Natural killer cell (primary cell): ENCODE results near the gene ZNF681. TPM values are rescaled to one million over a fixed set of nuclear protein-coding genes. Genes with fewer than 3 reads are reported as not detected.

Source experiments
- ATAC-seq, 3 donors: fragments of 150-1000 bp in 2 of 3; fragments of 200-7000 bp in 1 of 3; cut with Tn5 transposase; 1 replicate in 1 of 3; 2 replicates in 2 of 3; pipeline ENCODE4 v1.10.0; 2021; ENCODE audit warnings: mild to moderate bottlenecking in 2 of 3, moderate library complexity in 2 of 3
- DNase-seq, 2 donors: peaks; one replicate each; pipeline versions ENCODE4 v3.0.0 to v3.0.0-alpha.2; 2013 to 2021; ENCODE audit warnings: mixed read lengths in 1 of 2
- H3K27ac ChIP-seq: one replicate; pipeline ENCODE4 v1.5.1; 2013; ENCODE audit warnings: mild to moderate bottlenecking, low read length
- H3K27me3 ChIP-seq: one replicate; pipeline ENCODE4 v1.6.1; 2013; ENCODE audit warnings: low read length; ENCODE audit not compliant: control insufficient read depth, insufficient read depth
- H3K36me3 ChIP-seq: one replicate; pipeline ENCODE4 v1.6.1; 2013; ENCODE audit warnings: low read length; ENCODE audit not compliant: control insufficient read depth, insufficient read depth
- H3K4me1 ChIP-seq: one replicate; pipeline ENCODE4 v1.6.1; 2013; ENCODE audit warnings: low read length; ENCODE audit not compliant: control insufficient read depth, insufficient read depth
- H3K4me3 ChIP-seq: one replicate; pipeline ENCODE4 v1.5.1; 2013; ENCODE audit warnings: low read length
- H3K9me3 ChIP-seq: one replicate; pipeline ENCODE4 v1.6.1; 2013; ENCODE audit warnings: low read length; ENCODE audit not compliant: control insufficient read depth, insufficient read depth
- H3K27ac Mint-ChIP-seq, 2 donors: one replicate each; pipeline ENCODE4 v1.8.0; 2022; ENCODE audit warnings: mild to moderate bottlenecking in 2 of 2, mixed read lengths in 2 of 2, moderate library complexity in 1 of 2
- H3K27me3 Mint-ChIP-seq, 2 donors: one replicate each; pipeline ENCODE4 v1.8.0; 2022; ENCODE audit warnings: low read depth in 2 of 2, mixed read lengths in 2 of 2
- H3K36me3 Mint-ChIP-seq: one replicate; pipeline ENCODE4 v1.8.0; 2022; ENCODE audit warnings: mixed read lengths
- H3K4me1 Mint-ChIP-seq, 2 donors: one replicate each; pipeline ENCODE4 v1.8.0; 2022; ENCODE audit warnings: mixed read lengths in 2 of 2
- H3K4me3 Mint-ChIP-seq: one replicate; pipeline ENCODE4 v1.8.0; 2022; ENCODE audit warnings: mild to moderate bottlenecking, moderate library complexity, mixed read lengths
- H3K9me3 Mint-ChIP-seq, 2 donors: one replicate each; pipeline ENCODE4 v1.8.0; 2022; ENCODE audit warnings: mixed read lengths in 2 of 2
- WGBS: methylation state at CpG from one replicate; pipeline ENCODE4 v1.1.7; 2013; ENCODE audit warnings: missing lambda C conversion rate; ENCODE audit not compliant: insufficient coverage; 5-methylcytosine and 5-hydroxymethylcytosine counted together
- intact Hi-C: fragments of 100-400 bp; cut with micrococcal nuclease; formaldehyde crosslinking; loops from one replicate; pipeline ENCODE4 v1.14.2; 2022
- total RNA-seq, 4 donors: library from RNA; stranded (reverse); fragments of 120-200 nt in 1 of 4; gene quantifications; one replicate each; pipeline versions ENCODE4 v1.2.3 to v1.2.4, GENCODE V29; 2013 to 2022
- TF ChIP-seq, protein P1 (sequence below): fragments of 200-600 bp; IDR thresholded peaks from one replicate; pipeline ENCODE4 v1.8.0; 2022; ENCODE audit warnings: antibody characterized with exemption

The ZNF681 gene
- total RNA-seq, result 1 to 10 TPM; 1.2 to 2.3 (median 1.9) TPM
- 5.2 TPM for total RNA-seq (2013)

DNA sequence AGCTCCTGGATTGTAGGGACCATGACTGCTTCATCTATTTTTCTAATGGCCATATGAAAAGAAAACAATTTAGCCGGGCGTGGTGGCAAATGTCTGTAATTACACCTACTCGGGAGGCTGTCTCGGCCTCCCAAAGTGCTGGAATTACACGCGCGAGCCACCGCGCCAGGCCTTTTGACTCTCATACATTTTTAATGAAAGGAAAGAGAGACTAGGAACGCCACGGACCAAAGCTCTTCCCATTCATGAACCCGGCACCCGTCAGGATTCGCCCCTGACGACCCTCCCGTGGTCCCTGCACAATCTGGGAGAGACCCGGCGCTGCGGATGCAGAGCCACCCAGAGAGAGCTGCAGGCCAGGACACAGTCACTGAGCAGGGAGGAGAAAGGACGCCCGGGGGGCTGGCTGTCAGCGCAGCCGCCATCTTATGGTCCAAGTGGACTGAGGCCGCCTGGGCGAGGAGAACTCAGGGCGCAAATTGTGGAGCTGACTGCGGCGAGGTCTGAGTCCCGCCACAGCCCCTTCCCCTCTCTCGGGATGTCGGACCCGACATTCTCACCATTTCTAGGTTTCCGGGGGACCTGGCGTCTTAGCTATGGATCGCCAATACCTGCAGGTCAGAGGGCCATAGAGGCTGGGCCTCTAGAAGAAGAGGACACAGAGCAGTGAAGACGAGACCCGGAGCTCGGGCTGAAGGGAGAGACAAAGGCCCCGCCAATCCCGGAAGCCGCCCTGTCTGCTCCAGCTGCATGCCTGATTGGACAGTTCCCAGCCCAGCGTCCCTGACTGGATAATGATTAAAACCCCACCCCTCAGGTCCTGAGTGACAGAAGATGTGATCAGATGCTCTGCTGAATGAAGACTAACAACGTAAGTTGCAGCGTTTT lies at the start of gene ZNF681:
TSS of gene ZNF681 (minus strand) at position 705 of the 888 bp plus-strand sequence. CDS start at position 563, 142 bp downstream.
- TF ChIP-seq, protein P1, sequence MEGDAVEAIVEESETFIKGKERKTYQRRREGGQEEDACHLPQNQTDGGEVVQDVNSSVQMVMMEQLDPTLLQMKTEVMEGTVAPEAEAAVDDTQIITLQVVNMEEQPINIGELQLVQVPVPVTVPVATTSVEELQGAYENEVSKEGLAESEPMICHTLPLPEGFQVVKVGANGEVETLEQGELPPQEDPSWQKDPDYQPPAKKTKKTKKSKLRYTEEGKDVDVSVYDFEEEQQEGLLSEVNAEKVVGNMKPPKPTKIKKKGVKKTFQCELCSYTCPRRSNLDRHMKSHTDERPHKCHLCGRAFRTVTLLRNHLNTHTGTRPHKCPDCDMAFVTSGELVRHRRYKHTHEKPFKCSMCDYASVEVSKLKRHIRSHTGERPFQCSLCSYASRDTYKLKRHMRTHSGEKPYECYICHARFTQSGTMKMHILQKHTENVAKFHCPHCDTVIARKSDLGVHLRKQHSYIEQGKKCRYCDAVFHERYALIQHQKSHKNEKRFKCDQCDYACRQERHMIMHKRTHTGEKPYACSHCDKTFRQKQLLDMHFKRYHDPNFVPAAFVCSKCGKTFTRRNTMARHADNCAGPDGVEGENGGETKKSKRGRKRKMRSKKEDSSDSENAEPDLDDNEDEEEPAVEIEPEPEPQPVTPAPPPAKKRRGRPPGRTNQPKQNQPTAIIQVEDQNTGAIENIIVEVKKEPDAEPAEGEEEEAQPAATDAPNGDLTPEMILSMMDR, result peak; percentile 35
- intact Hi-C loops, result loop anchor here (2.0 kb wide), 1 partner anchor 36 kb away; no protein-coding TSS in a partner anchor
- ATAC-seq, result peak; percentile 87 to 94 (median 87)
- H3K4me1 ChIP-seq, result peaks cover 27% of the 10 kb centered on the region
- no peaks in the 10 kb centered on the region for H3K27me3 ChIP-seq
- no peaks in the 10 kb centered on the region for H3K36me3 ChIP-seq
- no peaks in the 10 kb centered on the region for H3K9me3 ChIP-seq
- H3K36me3 Mint-ChIP-seq, result peaks cover 9% of the 10 kb centered on the region
- peak within 1 kb of the TSS; percentile 76 for H3K4me3 ChIP-seq
- peaks cover 18 to 47% of the 10 kb centered on the region in 2 donors for H3K4me1 Mint-ChIP-seq
- peak within 1 kb of the TSS; percentile 94 to 95 for H3K27ac Mint-ChIP-seq
- DNase-seq, result peak; percentile 79 to 92
- H3K27me3 Mint-ChIP-seq, result no peaks in the 10 kb centered on the region
- under 1% methylated on average over 44 of the region's 44 CpGs for WGBS
- peak within 1 kb of the TSS; percentile 93 for H3K4me3 Mint-ChIP-seq
- peaks cover 0 to 3% of the 10 kb centered on the region in 2 donors for H3K9me3 Mint-ChIP-seq
- peak within 1 kb of the TSS; percentile 82 for H3K27ac ChIP-seq

DNA sequence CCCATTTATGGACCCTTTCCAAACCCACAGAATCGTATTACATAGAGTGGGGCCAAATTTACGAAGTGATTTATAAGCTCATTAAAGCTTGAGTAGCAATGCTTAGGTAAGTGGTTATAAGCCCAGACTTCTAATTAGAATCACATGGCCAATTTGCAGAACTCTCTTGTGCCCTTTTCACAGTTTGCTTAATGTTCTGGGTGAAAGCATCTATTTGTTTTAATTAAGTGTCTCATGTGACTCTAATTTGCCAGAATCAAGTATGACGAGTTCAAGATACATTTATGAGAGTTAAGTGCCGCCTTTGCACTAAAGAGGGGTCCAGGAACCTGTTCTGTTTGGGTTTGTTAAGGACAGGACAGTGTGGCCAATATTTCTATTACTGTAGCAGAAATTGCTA lies 46.0 kb upstream of the ZNF681 start:
- Mint-ChIP-seq H3K4me3 (no peak overlapping the region), H3K9me3 (no peaks in the 10 kb centered on the region), H3K36me3 (peaks cover 7% of the 10 kb centered on the region), H3K4me1 (no peaks in the 10 kb centered on the region), H3K27me3 (no peaks in the 10 kb centered on the region), H3K27ac (no peak overlapping the region)
- H3K36me3 ChIP-seq, result no peaks in the 10 kb centered on the region
- intact Hi-C loops, result no loop called here
- 86% methylated on average over 4 of the region's 4 CpGs for WGBS
- H3K27ac ChIP-seq, result no peak overlapping the region
- TF ChIP-seq, protein P1, result no peak
- no peak overlapping the region for H3K4me3 ChIP-seq
- H3K9me3 ChIP-seq, result no peaks in the 10 kb centered on the region
- no peak for DNase-seq
- H3K27me3 ChIP-seq, result no peaks in the 10 kb centered on the region
- no peak for ATAC-seq
- H3K4me1 ChIP-seq, result peaks cover 4% of the 10 kb centered on the region

DNA sequence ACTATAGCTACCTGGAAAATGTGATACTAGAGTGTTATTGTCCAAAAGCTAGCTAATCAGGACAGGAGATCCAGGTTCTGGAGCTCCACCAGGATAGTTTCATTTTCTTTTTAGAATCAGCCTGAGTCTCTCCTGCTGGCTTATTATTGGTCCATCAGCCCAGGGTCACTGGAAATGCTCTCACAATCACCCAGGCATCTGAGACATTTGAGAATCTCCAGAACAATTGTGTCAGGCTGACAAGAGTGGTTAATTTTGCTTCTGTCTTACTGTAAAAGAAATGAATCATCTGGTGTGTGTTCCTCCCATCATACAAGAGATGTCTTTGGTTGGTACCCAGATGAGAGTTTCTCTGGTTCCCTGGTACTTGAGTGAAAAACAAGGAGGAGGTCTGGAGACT lies 43.6 kb upstream of the ZNF681 start:
- TF ChIP-seq, protein P1, result no peak
- Histone ChIP-seq H3K36me3 (no peaks in the 10 kb centered on the region), H3K9me3 (no peaks in the 10 kb centered on the region), H3K27me3 (no peaks in the 10 kb centered on the region), H3K4me3 (no peak overlapping the region), H3K4me1 (peaks cover 4% of the 10 kb centered on the region), H3K27ac (no peak overlapping the region)
- peaks cover 6 to 7% of the 10 kb centered on the region in 2 donors for H3K4me1 Mint-ChIP-seq
- H3K27me3 Mint-ChIP-seq, result no peaks in the 10 kb centered on the region
- peak overlapping the region; percentile 14 for H3K4me3 Mint-ChIP-seq
- peaks cover 0 to 3% of the 10 kb centered on the region in 2 donors for H3K9me3 Mint-ChIP-seq
- no peaks in the 10 kb centered on the region for H3K36me3 Mint-ChIP-seq
- DNase-seq (peak in 1 of 2 donors; percentile 16), ATAC-seq (no peak)
- peak overlapping the region in 1 of 2 donors; percentile 47 for H3K27ac Mint-ChIP-seq
- intact Hi-C loops, result no loop called here
